NK-92 (cell line): ENCODE data around the gene LGALS3BP.

Source experiments
- DNase-seq: peaks from one replicate; lab custom pipeline; 2025; ENCODE audit not compliant: unreplicated experiment; lab: John Stamatoyannopoulos, UW

The LGALS3BP gene

GRCh38 chr17:78999947-79000395 lies 20.2 kb upstream of the LGALS3BP start:
- no peak for DNase-seq

DNA sequence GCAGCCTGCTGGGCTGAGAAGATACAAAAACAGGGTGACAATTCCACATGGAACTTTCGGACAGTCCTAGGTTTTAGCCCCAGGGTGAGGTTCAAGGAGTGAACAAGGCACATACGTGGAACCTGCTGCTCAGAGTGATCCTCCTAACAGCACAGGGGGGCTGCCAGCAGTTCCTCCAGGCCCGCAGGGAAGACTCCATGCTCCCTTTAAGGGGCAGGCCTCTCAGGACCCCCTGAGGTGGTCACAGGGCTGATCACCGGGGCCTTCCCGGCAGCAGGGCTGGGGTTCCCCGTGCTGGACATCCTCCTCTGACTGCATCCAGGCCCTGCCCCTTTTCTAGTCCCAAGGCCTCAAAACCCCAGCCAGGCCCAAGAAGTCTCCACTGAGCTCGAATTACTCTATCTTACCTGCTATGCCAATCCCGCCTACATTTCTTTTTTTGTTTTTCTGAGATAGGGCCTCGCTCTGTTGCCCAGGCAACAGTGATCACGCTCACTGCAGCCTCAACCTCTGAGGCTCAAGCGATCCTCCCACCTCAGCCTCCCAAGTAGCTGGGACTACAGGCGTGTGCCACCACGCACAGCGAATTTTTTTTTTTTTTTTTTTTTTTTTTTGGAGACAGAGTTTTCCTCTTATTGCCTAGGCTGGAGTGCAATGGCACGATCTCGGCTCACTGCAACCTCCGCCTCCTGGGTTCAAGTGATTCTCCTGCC lies 19.5 kb upstream of the LGALS3BP start:
- DNase-seq: no peak

DNA sequence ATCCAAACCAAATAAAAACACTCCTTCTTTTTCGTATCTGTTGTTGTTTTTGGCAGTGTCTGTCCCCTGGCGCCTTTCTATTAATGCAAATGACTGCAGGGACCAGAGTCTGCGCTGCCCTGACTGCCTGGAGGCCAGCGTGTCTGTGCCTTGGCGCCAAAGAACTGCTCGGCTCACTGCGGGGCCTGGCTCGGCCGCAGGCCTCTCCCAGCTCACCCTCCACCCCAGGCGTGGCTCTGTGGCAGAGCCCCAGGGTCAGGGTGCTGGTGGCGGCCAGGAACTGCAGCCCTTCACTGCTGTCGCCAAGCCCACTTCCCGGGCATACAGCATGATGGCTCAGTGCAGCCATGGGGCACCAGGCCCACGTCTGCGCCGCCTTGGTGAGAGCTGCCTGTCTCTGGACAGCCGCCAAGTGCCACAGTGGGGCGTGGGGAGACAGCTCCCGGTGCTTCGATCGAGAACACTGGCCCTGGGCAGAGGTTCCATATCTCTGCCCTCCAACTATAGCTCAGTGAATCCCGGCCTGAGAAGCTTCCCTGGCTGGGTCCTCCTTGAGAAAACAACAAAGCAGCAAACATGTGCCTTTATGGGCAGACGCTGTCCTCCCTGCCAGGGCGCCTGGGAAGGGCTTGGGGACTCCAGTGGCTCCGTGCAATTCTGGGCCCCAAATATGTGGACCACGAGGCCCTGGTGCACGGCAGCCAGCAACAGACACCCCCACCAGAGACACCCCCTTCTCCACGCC lies 18.8 kb upstream of the LGALS3BP start:
- no peak for DNase-seq

DNA sequence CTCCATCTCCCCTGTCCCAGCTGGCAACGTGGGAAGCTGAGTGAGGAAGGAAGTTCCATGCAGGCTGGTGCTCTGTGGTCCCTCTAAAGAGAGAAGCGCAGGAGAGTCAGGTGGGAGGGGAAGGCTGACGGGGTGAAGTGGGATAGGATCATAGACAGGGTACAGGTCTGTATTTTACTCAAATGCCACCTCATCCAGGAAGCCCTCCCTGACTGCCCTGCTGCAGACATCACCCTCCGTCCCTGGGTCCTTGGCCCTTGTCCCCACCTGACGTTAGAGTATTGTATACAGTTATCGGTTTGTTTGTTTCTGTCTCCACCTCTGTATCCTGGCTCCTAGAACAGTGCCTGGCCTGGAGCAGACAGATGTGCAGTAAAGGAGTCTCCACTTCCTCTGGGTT lies 18.2 kb upstream of the LGALS3BP start:
- no peak for DNase-seq

DNA sequence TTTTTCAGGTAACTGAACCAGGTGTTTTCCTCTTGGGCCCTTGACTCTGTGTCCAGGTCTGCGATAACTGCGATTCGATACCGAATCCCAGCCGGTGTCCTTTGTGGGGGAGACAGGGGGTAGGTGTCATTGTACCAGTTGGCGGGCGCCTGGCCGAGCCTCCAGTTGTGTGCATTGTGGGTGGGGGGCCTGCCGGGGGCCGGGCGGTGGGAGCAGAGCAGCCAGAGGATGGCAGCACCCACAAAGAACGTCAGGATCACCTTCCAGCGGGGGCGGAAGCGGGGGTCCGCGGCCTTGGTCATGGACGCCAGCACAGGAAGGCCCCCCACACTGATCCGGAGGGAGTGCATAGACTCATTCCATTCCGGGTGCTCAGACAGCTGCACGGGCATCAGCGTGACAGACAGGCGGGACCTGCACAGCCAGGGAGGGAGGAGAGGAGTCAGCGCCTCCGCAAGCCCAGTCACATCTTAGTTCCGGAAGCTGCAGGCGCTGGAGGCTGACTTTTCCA lies 17.6 kb upstream of the LGALS3BP start:
- DNase-seq: no peak

DNA sequence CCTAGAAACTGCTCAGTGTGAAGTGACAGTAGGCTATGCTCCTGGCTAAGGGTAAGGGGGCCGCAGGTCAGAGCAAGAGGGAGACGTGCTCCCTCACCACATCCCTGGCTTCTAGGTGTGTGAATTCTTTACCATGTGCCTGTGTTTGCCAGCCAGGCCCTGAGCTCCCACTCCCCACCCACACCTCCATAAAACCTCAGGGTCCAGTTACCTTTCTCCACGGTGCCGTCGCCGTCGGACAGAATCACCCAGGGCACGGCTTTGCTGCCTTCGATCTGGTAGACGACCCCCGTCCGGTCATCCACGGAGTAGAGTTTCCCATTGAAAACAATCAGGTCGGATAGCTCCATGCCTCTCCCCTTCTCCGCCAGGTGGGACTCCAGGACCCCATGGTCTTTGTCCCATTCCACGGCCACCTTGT lies 17.1 kb upstream of the LGALS3BP start:
- no peak for DNase-seq

DNA sequence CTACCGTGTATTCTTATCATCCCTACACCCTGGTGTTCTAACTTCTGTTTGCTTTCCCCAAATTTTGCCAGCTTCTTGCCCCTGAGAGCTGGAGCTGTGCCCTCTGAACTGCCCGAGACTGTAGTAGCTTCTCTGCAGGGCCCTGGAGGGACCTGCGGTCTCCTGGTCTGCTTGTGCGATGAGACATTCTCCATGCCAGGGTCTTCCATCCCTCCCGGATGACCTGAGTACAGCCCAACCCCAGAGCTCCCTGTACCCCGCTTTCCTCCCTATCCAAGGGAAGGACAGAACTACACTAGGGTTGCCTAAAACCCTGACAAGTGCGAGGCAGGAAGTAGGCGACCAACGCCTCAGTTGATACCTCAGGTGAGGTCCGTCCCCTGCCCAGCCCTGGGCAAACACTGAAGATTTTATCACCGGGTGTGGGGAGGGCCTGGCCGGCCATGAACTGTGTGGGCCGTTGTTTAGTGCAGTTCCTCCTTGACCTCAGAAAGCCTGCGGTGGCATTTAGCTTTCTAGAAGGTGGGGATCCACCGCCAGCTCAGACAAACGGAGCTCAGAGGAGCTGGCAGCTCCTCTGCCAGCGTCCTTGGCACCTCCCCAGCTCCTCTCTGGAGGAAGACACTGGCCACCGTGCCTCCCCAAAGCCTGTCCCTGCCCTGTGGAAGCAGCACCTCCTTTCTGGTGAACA lies 16.2 kb upstream of the LGALS3BP start:
- DNase-seq: no peak

- DNase-seq: no peak
These were observed 15.5 kb upstream of the LGALS3BP start for GRCh38 chr17:78995022-78995760.

- no peak for DNase-seq
These were observed 14.4 kb upstream of the LGALS3BP start for GRCh38 chr17:78993981-78994671.

GRCh38 chr17:78993241-78993956 lies 13.7 kb upstream of the LGALS3BP start:
- DNase-seq: no peak

DNA sequence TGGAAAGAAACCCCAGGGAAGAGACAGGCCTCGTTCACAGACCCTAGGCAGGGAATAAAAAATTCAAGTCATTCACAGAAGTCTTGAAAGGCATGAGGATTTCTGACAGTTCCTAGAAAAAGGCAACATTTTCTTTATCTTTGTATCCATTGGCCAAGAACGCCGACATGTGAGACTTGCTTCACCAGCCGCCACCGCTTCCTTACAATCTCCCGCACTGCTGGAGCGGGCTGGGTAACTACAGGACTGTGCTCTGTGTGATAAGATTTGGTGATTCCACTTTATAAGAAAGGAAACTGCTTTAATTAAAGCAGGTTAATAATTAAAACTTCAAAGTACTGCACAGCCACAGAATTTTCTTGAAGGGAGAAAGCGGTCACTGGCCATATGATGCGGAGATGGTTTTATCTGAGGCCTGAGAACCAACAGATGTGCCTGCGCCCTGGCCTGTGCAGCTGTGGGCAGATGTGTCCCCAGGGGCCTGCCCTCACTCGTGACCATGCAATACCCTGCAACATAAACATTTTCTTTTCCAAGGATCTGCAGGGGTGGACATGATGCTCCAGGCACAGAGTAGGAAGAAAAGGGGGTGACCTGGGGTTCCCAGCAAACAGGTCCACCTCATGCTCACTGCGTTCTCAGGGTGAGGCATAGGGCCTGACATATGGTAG lies 13.0 kb upstream of the LGALS3BP start:
- no peak for DNase-seq

- DNase-seq: no peak
These were observed 12.3 kb upstream of the LGALS3BP start for GRCh38 chr17:78991906-78992532.

- no peak for DNase-seq
These were observed 11.5 kb upstream of the LGALS3BP start for GRCh38 chr17:78991017-78991738.

DNA sequence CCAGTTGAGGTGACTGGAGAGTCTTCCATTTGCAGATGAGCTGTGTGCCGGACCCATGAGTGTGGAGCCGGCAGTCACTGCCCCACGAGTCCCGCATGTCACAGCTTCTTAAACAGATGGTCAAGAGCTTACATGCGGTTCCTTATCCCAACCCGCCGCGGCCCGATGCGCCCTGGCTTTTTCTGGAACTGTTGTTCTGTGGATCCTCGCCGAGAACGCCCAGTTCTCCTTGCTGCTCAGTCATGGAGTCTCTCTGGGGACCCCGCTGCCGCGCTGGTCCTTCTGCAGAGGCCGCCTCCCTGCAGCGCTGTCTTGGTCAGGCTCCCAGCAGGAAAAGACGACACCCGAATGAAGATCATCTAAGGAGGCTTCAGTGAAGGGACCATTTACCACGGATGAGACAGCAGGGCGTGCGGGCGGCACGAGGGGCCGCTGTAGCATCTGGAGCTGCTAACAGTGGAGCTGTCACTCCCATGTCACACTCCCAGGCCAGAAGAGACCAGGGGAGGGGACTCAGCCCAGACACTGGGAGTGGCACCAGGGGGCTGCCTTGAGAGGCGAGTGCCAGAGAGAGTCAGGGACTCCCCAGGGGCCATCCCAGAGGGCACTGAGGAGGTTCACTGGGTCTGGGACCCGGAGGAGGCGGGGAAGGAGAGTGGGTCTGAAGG lies 10.8 kb upstream of the LGALS3BP start:
- no peak for DNase-seq

- no peak for DNase-seq
These were observed 8.4 kb upstream of the LGALS3BP start for GRCh38 chr17:78988152-78988551.

DNA sequence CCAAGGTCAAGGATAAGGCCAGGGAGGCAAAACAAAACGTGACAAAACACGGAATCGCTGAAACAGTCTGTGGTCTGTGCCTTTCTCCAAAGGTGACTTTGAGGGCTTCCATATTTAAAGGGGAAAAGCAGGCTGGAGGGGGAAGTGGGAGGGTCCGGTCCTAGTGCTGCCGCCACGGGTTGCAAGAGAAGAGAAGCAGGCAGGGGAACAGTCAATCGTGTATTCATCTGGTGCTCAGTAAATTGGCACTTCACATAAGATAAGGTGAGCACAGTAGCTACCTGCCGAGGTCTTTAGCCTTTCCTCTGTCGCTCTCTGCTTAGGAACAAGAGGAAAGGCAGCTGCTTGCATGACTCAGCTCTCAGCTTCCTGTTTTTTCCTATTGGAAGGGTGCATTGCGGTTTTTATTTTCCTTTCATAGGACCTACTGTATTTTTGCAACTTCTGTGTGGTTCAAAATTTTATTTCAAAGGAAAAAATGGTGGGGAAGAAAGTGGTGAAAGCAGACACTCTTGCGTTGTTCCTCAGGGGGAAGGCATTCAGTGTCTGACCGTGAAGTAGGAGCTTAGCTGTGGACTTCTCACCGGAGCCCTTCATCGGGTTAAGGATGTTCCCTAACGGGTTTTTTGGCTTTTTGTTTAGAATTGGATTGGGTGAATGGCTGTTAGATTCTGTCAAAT lies 7.1 kb upstream of the LGALS3BP start:
- DNase-seq: no peak

- DNase-seq: no peak
These were observed 6.4 kb upstream of the LGALS3BP start for GRCh38 chr17:78986048-78986648.
